Heart right ventricle (tissue), 16 donors: ENCODE measurements around the gene SLC9C2. TPM values are rescaled to one million over a fixed set of nuclear protein-coding genes. Genes with fewer than 3 reads are reported as not detected.
"Not testable (repeated sequence)": the region's sequence is repeated elsewhere in the genome, so short reads cannot be mapped to it uniquely, and the experiment has no call there.

Source experiments
- ATAC-seq, 8 donors: fragments of 200-7000 bp; cut with Tn5 transposase; one replicate each; pipeline ENCODE4 v1.9.1; 2020; ENCODE audit warnings: mild to moderate bottlenecking in 8 of 8, moderate library complexity in 8 of 8, moderate number of reproducible peaks in 1 of 8
- DNase-seq, 2 donors: peaks; one replicate each; pipeline ENCODE4 v3.0.0-alpha.2; 2020
- H3K27ac ChIP-seq, 10 donors: fragments of 200-600 bp; sonication (generic) in 2 of 10; one replicate each; pipeline versions ENCODE4 v1.5.0 to v1.8.0; 2020 to 2022; ENCODE audit warnings: mild to moderate bottlenecking in 3 of 10
- H3K27me3 ChIP-seq, 7 donors: fragments of 200-600 bp; one replicate each; pipeline ENCODE4 v1.8.0; 2021 to 2022; ENCODE audit warnings: mild to moderate bottlenecking in 2 of 7
- H3K36me3 ChIP-seq, 9 donors: fragments of 200-600 bp; sonication (generic) in 1 of 9; one replicate each; pipeline versions ENCODE4 v1.5.0 to v1.8.0; 2020 to 2022; ENCODE audit warnings: mild to moderate bottlenecking in 2 of 9
- H3K4me1 ChIP-seq, 9 donors: fragments of 200-600 bp; sonication (generic) in 1 of 9; one replicate each; pipeline versions ENCODE4 v1.5.0 to v1.8.0; 2020 to 2022; ENCODE audit warnings: mild to moderate bottlenecking in 4 of 9
- H3K4me3 ChIP-seq, 10 donors: fragments of 200-600 bp; sonication (generic) in 2 of 10; one replicate each; pipeline versions ENCODE4 v1.5.0 to v1.8.0; 2020 to 2022; ENCODE audit warnings: mild to moderate bottlenecking in 7 of 10, moderate library complexity in 2 of 10
- H3K9me3 ChIP-seq, 11 donors: fragments of 200-600 bp in 10 of 11; sonication (generic) in 2 of 11; one replicate each; pipeline versions ENCODE4 v1.5.0 to v1.8.0; 2013 to 2022; ENCODE audit warnings: mild to moderate bottlenecking in 2 of 11, control low read depth in 1 of 11, moderate library complexity in 1 of 11
- CTCF ChIP-seq, 9 donors: fragments of 200-600 bp; sonication (generic) in 2 of 9; IDR thresholded peaks; one replicate each; pipeline versions ENCODE4 v1.5.0 to v1.8.0; 2021 to 2022; ENCODE audit warnings: antibody characterized with exemption in 9 of 9, mild to moderate bottlenecking in 5 of 9, moderate library complexity in 1 of 9
- WGBS, 2 donors: extraction: QIAGEN DNeasy Blood & Tissue Kit; methylation state at CpG; one replicate each; pipeline ENCODE4 v1.1.7; 2013; ENCODE audit warnings: inconsistent platforms in 1 of 2; 5-methylcytosine and 5-hydroxymethylcytosine counted together
- intact Hi-C, 10 donors: fragments of 100-400 bp; cut with DNase I; formaldehyde crosslinking; loops; one replicate each; pipeline versions ENCODE4 v1.11.1 to v1.14.2; 2022
- long read RNA-seq, 3 donors: library from polyadenylated mRNA; unstranded; transcript quantifications; one replicate each; pipeline ENCODE4 v2.0.0, GENCODE V29; 2020 to 2021
- polyA plus RNA-seq, 2 donors: library from polyadenylated mRNA; stranded (reverse); fragments of 200-250 nt; gene quantifications; one replicate each; pipeline ENCODE4 v1.2.3, GENCODE V29; 2013
- total RNA-seq, 10 donors: library from RNA; stranded (reverse); fragmentation: NEBNext Ultra II Directional in 3 of 10; extraction: Animal tissue kit (Norgen Biotek cat#: 25700) in 3 of 10; gene quantifications; one replicate each; pipeline versions ENCODE4 v1.2.1 to v1.2.4, GENCODE V29; 2021 to 2023
- donor health status: Arrhythmogenic right ventricular cardiomyopathy.
- donor health status: ischemic (EF 13 %, LVEDD 7.1; RV severe dilation, severe dysfunction).
- donor health status: healthy with polysubstance abuse.
- donor health status: DM: no; HTN: yes; CAD: no.
- donor health status: DM: no; HTN: no; CAD: no.
- donor health status: ischemic (EF 25% LVEDD 6.9; RV normal size, moderate dysfunction).
- donor health status: ischemic (EF 25% LVEDD 5.7; RV mildly dilated, moderate dysfunction).
- donor health status: healthy.
- donor health status: DM: yes; HTN: yes; CAD: no.
- donor health status: Ischemic cardiomyopathy.
- donor health status: ischemic (EF 35%, LVEDD 5.7; RV mildly dilated, moderate dysfunction).
- donor health status: nonischemic (EF 11% LVEDD 7.7; RV severe dilation, severe dysfunction).
- donor health status: DM: yes; HTN: yes; CAD: no.
- donor health status: PGD.
- donor health status: ischemic (EF 29% LVEDD 5.4; RV normal size, mild dysfunction).
- donor health status: nonischemic (EF 23%, LVEDD 6.1; RV moderate dilation, normal function).

SLC9C2 gene, protein sequence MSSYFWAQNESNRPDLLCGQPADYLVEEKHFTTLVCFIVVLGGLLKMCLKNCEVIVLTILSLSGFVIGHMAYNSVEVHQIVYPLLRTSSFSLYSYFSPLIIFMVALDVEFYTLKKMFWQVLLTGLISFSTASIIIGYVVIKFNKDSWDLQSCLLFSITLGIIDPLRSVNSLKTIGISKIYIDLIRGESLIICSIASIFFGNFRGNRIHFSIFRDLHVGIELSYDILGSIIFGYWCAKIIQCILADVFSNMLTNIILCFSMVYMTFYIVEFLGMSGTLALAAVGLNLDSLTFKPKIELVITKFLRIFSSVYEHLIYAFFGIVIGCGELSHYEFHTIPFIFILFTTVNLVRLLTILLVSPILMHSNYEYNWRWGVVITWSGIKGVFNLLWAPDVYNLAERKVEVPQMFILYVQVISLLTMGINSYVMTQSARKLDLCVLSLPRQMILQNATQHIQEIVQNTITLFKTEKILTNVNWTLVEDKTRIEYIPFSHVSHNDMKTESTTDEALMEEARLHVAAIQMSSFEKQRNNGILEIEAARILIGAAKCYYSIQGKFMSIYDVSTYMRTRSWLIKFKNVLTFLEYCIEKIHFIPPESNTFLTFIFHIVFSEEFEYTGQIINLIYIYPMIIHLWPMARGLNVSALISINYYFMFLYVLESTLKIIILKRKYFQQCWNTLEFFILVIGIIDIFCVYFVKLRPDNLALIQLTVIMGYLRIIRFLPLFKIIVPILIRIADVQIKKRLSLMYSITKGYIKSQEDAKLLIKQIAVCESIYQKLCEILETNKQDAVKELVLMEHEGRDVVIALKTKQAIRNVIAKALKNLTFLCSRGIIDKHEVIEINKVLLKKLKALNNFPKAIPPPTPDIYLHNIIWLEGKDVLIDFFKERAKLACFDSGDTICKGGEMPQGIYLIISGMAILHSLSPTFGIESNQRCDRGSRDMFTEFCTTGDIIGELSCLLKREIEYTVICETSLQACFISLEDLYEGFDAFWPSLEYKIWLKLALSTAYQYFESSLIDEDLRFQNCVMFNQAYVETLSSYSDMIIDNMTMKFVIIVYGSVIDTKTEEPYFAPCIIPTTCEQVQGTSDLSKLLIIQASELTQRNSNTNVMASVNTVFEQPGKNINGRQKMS
- total RNA-seq: 1 to 10 TPM in 1 of 10 donors, under 1 TPM in 2, not detected in 7; 0.07 to 2.0 (median 0.43) TPM
- polyA plus RNA-seq: under 1 TPM; 0.04 to 0.44 TPM
- long read RNA-seq, donor 1: 0 reads
- long read RNA-seq, donor 2: 0 reads
- long read RNA-seq, donor 3: 0 reads

- 12 to 20% methylated on average over 5 of the region's 5 CpGs for WGBS, 2 donors
- no peaks in the 10 kb centered on the region for H3K27me3 ChIP-seq
- intact Hi-C loops: no loop called here
- no peaks in the 10 kb centered on the region for H3K36me3 ChIP-seq
- DNase-seq (peak in 1 of 2 donors; percentile 49), ATAC-seq (peak in 7 of 8 donors; percentile 55 to 88 (median 81))
- TF ChIP-seq CTCF (IDR thresholded peaks at IDR 0.05): no peak
- H3K9me3 ChIP-seq: no peaks in the 10 kb centered on the region
- H3K4me3 ChIP-seq: peak within 1 kb of the TSS in 9 of 10 donors; percentile 14 to 53 (median 46)
- H3K4me1 ChIP-seq: peaks cover 0 to 15% (median 3%) of the 10 kb centered on the region in 9 donors
- H3K27ac ChIP-seq: peak within 1 kb of the TSS in 8 of 10 donors; percentile 32 to 78 (median 52)
These were observed at the start of gene SLC9C2 for GRCh38 chr1:173603056-173603591. Gene SLC9C2 (minus strand): TSS chr1:173603072. CDS start chr1:173601776, 1,296 bp downstream.

DNA sequence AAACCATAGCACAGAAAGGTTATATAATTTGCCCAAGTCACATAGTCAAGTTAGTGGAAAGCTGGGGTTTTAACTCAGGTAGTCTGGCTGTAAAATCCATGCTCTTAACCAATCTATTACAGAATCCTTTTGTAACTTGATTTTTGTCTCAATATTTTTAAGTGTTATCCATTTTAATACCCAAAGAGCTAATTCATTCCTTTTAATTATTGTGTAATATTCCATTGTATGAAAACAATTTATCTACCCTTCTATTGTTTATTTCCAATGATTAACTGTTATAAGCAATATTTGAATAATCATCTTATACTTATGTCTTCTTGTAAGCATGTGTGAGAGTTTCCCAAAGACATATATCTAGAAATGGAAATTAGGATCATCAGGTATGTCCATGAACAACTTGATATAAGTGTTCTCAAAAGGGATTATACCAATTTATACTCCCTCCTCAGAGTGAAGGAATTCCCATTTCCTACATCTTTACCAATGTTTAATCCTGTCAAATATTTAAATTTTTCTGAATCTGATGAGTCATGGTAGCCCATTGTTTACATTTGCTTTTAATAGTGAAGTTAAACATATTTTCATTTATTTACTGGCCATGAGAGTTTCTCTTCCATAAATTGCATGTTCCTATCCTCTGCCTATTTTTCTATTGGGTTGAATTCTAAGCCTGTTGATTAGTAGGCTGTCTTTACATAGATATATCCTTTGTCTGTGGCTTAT, 46.2 kb upstream of the SLC9C2 start:
- Histone ChIP-seq H3K27me3 (no peaks in the 10 kb centered on the region), H3K36me3 (no peaks in the 10 kb centered on the region), H3K9me3 (peaks cover 0 to 20% (median 0%) of the 10 kb centered on the region in 11 donors), H3K27ac (no peak overlapping the region), H3K4me1 (no peaks in the 10 kb centered on the region), H3K4me3 (no peak overlapping the region)
- DNase-seq (no peak), ATAC-seq (no peak)
- no peak for TF ChIP-seq CTCF (IDR thresholded peaks at IDR 0.05)
- intact Hi-C loops: no loop called here

DNA sequence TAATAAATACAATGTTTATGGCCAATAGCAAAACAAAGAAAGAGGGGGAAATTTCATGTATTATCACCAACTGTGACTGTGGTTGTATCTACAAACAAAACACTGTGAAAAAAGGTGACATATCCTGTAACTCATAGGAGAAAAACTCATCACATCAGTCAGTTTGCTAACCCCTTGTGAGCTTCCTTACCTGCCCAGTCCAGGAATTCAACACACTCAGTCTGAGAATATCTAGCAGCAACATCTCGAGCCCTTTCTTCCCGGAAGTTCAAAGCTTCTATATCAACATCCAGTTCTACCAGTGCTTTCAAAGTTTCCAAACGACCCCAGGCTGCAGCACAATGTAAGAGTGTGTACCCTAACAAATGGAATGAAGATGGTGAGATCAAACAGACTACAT, 43.8 kb upstream of the SLC9C2 start:
- H3K27me3 ChIP-seq: no peaks in the 10 kb centered on the region
- no peaks in the 10 kb centered on the region for H3K4me1 ChIP-seq
- ATAC-seq (no peak), DNase-seq (no peak)
- H3K9me3 ChIP-seq: peaks cover 0 to 9% (median 0%) of the 10 kb centered on the region in 11 donors
- H3K4me3 ChIP-seq: no peak overlapping the region
- no peak for TF ChIP-seq CTCF (IDR thresholded peaks at IDR 0.05)
- no peak overlapping the region for H3K27ac ChIP-seq
- intact Hi-C loops: no loop called here
- no peaks in the 10 kb centered on the region for H3K36me3 ChIP-seq
- WGBS, 2 donors: 60 to 70% methylated on average over 3 of the region's 3 CpGs

DNA sequence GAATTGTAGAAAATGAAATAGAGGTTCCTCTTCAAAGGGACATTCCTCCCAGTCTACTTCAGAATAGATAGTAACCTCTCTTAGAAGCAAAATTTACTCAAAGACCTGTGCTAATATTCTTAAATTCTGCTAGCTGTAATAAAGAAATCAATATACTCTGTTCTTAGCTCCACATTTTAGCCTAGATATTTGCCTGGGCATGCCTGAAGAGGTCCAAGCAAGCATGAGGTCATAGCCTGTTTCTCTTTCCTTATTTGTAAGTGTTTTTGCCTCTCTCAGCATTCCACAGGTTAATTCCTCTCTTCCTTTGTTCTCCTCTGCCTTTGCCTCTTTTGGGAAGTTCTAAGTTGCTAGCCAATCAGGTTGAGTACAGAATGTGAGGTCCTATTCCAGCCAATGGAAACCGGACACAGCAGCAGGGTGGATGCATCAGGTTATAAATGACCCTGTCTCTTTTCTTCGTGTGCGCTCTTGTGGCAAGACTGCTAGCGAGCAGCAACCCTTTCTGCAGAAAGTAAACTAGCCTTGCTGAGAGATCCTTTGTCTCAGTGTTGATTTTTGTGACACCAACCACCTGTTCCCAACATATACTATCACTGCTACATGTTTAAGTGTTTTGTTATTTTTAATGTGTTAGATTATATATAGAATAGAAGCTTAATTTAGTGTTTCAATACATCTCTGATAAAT, 39.7 kb upstream of the SLC9C2 start:
- H3K27ac ChIP-seq, H3K36me3 ChIP-seq, H3K4me3 ChIP-seq, ATAC-seq, intact Hi-C loops, H3K27me3 ChIP-seq, DNase-seq, H3K9me3 ChIP-seq: not testable (repeated sequence)
- WGBS, 2 donors: 91 to 94% methylated on average over 4 of the region's 4 CpGs
- peaks cover 0 to 10% (median 0%) of the 10 kb centered on the region in 9 donors for H3K4me1 ChIP-seq
